ELR (cell line): ENCODE measurements around the gene ZBTB25.
A peak's percentile ranks its signal among the peaks of the same experiment; 100 is the strongest.

Source experiments
- DNase-seq: peaks from one replicate; pipeline ENCODE4 v3.0.0-alpha.2; 2015; ENCODE audit warnings: low read depth

Gene ZBTB25

DNA sequence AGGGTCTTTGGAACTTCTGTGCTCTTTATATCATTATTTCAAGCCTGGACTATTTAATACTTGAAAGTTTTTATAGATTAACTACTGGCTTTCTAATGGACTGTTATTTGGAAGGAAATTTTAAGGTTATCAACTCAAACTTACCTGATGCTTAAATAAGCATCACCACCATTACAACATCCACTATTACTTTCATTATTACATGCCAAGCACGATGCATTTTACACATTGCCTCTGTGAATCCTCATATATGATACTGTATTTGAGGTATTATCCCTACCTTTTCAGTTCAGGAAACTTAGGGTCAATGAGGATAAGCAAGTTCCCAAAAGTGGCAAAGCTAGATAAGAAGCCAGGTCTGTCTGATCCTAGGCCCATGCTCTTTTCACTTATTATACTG is 13.3 kb upstream of the ZBTB25 start:
- DNase-seq, result no peak

DNA sequence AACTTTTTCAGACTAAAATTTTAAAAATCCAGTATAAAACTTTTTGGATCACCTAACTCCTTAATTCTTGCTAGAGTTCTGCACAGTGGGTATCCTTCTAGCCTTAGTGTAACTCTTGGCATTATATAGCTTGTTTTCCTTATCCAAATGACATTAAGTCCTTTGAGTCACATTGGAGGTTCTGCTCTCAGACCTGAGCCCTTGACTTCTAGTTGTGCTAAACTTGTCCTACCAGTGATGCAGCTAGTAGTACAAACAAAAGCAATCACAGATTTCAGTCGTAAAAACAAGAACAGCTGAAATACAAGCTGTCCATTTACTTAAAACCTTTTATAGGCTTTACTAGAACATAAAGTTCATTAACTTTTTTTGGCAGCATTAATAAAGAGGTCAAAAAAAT is 11.4 kb upstream of the ZBTB25 start:
- no peak for DNase-seq

DNA sequence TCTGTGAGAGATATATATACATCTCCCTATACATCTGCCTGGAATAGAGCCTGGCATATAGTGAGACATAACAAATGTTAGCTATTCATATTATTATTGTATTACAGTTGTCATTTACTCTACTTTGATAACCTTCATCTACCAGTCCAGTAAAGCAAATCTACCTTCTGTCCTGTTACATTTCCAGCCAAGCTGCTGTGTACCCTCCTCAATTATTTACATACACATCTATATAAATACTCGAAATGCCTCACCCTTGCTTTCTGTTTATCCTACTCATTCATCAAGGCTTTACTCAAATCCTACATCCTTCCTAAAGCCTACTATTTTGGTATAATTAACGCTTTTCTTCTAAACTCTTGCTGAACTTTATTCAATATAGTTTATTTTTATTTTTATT is 9.6 kb upstream of the ZBTB25 start:
- DNase-seq, result no peak

DNA sequence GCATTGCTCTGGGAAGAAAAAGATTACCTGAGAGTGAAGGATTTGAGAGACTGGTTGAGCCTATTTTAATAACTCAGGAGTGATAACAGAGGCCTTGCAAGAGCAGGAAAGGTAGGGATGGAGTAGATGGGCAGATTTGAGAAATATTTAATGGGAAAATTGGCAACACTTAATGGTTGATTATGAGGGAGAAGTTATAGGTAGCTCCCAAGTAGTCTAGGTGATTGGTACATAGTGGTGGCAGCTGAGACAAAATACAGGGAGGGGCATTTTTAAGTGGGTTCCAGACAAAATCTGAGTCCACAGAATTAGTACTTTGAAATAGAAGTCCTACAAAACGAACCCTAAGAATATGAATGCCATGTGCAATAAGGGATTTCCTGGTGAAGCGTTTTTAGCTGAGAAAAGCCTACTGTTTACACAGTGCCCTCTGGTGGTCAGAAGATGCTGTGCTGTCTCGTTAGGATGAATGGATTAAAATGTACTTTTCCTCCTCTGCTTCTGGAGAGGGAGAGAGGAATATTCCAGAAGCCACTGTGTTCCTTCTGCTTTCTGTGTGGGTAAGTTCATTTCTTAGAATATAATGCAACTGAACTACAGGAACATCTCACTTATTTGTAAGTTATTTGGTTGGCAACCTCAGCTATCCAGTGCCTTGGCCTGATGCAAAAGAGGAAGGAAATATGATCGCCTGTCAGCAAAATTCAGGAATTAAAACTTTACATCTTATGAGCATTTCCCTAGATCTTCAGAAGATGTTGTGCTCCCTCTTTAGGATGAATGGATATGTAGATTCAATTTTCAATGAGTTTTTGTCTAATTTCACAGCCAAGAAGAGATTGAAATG is 7.4 kb upstream of the ZBTB25 start:
- DNase-seq, result peak; percentile 82

DNA sequence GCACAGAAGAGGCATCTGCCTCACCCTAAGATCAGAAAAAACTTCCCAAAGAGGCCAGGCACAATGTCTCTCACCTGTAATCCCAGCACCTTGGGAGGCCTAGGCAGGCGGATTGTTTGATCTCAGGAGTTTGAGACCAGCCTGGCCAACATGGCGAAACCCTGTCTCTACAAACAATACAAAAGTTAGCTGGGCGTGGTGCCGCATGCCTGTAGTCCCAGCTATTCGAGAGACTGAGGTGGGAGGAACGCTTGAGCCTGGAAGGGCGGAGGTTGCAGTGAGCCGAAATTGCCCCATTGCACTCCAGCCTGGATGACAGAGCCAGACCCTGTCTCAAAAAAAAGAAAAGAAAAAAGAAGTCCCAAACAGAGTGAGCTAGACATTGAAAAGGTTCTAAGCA is 5.4 kb upstream of the ZBTB25 start:
- DNase-seq, result no peak

DNA sequence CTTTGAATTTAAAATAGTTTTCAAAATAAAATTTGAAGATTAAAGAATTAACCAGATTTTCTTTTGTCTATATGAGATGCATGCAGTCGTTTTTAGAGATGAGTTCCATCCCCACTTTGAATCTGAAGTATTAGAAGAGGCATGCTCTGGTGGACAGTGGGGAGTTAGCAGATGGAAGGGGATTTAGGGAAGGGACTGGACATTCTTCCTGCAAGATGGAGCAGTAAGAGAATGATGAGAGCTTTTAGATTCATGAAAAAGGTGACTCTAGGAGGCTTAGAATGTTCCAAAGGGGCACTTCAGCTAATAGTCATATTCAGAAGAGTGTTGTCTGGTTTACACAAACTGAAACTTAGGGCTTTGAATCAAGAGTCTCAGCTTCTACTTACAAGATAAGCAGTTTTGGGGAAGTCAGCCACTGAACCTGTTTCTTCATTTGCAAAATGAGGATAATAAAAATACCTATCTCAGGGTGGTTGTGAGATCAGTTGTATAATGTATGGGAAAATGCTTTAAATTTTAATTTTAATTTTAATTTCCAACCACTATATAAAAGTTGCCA is 4.7 kb upstream of the ZBTB25 start:
- no peak for DNase-seq

DNA sequence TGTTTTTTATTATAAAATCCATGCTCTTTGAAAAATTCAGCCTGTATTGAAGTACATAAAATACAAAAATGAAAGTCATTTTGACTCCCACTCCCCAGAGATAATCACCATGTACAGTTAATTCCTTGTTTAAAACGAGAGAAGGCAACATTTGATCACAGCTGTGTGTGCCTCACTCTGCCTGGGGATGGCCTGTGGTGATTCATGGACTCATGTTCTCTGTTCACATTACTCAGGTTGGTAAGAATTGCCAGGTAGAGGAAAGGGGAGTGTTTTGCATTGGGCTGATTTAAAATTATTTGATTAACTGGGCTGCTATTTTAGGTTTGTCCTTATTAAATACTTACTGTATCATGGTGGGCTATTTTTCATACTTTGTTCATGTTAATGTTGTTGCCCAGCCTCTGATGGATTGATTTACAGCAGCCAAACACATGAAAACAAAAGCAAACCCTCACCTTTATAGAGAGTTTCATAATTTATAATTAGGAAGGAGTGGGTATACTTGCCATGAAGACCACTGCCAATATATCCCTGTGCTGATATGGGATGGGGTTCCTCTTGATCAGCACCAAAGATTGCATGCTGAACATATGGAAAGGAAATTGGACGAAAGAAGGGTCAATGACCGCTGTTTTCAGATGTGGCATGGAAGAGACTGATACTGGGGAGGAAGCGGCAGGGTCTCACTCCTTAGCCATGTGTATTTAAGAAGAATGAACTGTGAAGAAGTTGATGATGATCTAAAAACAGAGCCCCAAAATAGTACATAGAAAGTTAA is 3.9 kb upstream of the ZBTB25 start:
- DNase-seq, result peak; percentile 55

DNA sequence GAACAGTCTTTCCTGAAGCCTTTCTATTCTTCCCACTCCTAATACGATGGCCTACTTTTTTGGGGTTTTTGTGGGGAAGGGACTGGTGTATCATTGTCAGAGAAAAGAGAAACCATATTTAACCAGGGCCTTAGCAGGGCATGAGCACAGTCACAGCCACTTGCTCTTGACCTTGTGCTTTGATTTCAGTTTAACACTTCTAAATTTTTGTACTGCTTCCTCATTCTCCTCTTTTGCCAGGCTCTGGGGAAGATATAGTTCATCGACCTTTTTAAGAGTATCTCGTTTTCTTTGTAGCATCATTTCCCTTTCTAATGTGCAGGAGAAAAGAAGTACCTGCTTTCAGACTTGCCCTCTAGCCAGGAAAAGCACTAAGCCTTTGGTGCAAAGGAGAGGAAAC is 3.1 kb upstream of the ZBTB25 start:
- peak; percentile 6 for DNase-seq

DNA sequence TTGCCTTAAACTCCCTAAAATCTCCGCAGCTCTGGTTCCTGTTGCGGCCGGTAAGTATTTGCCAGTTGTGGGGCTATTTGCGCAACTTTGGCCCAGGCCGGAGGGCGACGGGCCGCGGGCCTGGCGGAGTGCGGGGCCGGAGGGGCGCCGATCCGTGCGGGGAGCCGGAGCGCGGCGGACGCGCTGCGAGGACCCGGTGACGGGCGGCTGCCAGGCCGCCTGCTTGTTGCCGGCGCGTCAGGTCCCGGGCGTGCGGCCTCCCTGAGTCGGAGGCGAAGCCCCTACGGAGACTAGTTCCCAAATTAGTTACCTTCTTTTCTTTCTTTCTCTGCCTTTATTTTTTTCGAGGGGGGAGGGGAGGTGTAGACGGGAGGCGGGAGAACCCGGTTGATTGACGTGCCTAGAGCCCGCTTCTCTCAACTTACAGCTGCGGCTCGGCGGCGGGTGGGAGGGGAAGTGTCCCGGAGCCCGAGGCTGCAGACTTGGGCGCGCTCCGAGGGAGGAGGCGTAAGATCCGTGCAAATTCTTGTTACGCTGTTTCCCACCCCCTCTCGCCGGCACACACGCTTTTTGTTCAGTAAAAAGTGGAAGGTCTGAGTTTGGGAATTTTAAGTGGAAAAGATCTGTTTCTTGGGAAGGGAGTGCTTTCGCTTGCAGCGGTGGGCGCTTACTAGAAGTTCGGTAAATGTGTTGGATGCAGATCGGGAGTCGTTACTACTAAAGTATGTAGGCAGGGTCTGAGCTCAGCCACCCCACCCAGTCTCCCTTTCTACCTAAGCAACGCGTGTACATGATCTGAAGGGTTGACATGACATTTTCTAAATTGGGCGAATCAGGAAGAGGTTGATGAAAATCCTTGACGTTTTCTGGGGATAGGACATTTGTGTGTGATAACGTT is 1.5 kb upstream of the ZBTB25 start:
- DNase-seq, result peak; percentile 92

DNA sequence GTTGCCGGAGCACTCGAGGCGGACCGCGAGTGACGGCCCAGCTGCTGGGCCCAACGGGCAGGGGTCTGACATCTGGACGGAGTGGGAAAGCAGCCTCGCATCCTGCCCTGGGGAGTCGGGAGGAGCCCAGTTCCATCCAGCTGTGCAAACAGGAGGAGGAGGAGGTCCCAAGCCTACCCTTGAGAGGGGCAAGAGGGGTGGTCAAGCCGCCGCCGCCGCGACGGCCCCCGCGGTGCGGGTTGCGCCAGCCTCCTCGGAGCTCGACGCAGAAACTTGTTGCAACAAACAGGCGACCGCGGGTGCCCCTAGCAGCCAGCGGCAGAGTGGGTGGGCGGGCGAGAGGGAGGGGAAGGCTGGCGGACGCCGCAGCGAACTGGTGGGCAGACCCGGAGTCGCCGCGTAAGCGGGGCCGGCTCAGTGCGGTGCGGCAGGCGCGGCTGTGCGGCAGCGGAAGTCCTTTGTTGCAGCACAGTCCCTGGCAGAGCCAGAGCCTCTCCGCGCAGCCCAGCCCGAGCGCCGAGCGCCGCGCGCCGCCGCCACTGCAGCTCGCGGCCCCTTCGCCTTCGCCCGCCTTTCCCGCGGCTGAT is 765 bp upstream of the ZBTB25 start, which contains the start of gene ZBTB1:
Gene ZBTB1 (plus strand): TSS at position 461 of the 587 bp plus-strand sequence. CDS start 16,735 bp downstream, outside the sequence.
- DNase-seq, result peak; percentile 83

DNA sequence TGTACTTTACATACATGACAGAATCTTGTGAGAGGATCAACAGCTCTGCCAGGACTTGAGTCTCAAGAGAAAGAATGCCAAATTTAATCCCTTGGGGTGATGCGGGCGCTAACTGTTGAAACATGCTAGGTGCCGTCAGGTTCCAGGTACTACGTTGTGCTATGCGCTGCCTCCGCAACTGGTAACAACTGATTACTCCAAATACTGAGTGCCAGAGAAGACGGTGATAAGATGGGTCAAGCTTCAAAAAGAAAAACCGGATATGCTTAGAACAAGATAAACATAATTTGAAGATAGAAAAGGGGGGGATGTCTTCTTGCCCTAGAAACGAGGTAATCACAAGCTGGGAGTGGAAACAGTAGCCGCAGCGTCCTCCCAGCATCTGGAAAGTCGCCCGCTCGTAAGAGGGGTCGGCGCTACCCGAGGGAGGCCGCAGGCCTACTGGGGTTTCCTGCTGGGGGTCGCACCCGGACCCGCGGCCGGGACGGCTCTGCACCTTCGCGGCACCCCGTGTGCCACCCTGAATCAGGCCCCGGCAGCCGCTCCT is 678 bp downstream of the ZBTB25 start:
- peak; percentile 38 for DNase-seq

DNA sequence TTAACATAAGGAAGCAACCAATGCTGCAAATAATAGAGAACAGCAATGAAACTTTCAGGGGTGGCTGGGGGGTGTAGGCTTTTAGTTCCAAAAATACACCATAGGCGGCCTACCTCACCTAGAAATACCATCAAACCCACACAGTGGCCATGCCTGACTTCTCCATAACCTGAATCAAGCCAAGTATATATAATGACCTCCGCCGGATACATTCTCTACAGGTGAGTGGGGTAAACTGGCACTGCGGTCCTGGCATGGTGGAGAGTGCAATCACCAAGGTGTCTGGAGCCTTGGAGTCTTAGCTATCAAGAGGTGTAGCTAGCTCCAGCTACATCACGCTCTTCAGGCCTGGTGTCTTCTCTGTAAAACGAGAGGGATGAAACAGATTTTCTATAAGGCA is 1.2 kb downstream of the ZBTB25 start:
- DNase-seq, result no peak

DNA sequence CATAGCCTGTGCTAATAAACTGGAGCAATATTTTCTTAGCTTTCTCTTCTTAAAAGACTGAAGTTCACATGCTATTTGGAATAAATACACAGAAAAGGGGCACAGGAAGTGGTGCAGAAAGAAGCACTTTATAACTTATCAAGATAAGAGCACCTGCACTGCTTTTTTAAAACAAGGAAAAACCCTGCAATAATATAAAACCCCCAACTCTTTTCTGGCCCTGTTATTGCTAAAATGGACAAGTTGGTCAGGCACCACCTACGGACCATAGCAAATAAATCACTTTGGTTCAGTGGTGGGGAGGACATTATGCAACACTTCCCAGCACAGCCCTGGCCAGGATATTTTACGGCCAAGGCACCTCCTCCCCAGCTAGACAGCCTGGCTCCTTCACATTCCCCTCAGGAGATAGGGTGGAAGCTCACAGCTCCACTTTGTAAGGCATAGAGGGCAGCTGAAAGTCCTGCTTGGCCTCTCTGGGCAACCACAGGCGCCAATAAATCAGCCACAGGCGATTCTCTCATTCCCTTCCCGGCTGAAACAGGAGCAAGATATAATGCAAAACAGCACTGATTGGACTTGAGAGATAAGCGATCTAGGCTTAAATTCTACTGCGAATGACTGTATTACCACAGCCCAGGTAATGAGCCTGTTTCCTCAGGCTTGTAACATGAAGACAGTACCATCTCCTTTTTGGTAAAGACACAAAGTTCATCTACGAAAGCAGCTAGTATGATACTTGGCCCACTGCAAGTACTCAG is 2.0 kb downstream of the ZBTB25 start:
- peak; percentile 75 for DNase-seq

DNA sequence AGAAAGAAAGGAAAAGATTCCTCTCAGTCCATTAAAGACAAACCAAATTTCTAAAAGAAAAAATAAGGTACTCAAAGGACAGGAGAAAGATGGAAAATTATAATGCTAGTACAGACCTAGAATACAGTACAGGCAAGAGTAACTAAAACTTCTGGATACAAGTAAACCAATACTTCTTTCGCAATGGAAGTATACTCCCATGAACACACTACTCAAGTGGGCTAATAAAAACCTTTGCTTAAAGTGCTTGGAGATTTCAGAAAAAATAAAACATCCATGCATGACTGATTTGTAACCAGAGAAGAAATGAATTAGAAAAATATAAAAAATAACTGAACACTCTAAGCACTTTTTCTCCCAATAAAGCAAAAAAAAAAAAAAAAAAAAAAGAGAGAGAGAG is 3.5 kb downstream of the ZBTB25 start:
- DNase-seq, result no peak

DNA sequence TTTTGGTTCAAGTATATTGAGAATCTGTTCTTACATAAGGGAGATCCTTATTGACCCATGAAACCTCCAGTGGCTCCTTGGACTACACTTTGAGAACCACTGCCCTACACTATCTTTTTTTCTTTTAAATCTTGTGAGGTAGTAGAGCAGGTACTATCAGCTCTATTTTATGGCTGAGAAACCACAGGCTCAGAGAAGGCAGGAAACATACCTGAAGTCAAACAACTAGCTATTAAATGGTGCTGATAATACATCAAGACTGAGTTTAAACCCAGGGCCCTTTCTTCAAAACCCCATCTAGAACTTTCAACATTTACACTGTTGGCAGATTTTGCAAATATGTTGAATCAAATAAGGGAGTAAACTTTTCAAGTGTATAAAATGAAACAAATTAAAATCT is 6.9 kb downstream of the ZBTB25 start:
- DNase-seq, result no peak

DNA sequence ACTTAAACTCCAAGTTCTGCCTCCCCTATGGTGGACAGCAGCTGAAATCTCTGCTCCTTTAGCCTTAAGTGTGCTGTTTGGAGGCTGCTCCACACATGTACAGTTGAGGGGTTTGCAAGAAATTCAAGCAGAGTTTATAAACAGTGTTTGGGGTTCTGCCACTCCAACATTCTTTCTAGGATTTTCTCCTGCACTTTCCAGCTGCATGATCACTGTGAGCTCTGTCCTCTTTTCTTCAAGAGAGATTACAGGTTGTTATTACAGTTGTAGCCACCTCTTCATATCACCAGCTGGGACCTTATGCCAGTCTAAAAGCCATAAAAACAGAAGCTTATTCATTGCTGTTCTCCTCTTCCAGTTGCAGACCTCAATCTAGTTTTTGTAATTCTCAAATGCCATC is 8.4 kb downstream of the ZBTB25 start:
- DNase-seq, result no peak

DNA sequence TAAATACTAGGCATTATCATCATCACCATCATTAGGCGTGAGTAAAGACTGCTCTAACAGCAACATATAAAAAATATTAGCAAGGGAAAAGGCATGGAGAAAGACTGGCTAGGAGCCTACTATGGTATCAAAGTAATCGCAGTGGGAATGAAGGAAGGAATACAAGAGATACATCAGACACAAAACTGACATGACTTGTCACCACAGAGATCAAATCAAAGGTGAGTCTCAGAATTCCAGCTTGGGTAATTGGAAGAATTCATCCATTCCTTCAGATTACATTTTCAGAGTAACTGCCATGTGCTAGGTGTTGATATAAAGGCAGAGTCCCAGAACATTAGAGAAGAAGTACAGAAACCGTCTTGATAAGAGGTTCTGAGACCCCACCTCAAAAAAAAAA is 10.2 kb downstream of the ZBTB25 start:
- no peak for DNase-seq

DNA sequence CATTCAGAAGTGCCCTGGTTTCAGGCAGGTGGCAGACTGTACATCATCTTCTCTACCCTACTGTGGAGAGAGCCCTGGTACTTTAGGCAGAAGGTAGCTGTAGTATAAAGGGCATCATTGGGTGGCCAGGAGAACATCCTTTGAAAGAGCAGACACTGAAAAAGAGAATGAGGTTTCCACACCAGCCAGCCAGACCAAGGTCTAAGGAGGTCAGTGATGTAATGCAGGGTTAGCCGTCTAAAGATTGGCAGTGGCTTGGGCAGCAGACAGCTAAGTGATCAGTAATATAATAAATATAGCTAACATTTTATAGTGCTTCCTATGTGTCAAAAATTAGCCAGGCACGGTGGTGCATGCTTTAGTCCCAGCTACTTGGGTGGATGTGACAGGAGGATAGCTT is 12.0 kb downstream of the ZBTB25 start:
- no peak for DNase-seq

DNA sequence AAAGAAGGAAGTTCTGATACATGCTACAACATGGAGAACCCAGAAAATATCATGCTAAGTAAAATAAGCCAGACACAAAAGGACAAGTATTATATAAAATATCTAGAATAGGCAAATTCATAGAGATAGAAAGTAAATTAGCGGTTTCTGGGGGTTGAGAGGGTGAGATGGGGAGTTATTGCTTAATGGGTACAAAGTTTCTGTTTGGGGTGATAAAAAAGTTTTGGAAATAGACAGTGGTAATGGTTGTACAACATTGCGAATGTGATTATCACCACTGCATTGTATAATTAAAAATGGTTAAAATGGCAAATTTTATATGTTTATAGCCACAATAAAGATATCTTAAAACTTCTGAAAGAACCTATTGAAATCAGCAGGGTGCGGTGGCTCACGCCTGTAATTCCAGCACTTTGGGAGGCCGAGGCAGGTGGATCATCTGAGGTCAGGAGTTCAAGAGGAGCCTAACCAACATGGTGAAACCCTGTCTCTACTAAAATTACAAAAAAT is 15.0 kb downstream of the ZBTB25 start:
- no peak for DNase-seq

DNA sequence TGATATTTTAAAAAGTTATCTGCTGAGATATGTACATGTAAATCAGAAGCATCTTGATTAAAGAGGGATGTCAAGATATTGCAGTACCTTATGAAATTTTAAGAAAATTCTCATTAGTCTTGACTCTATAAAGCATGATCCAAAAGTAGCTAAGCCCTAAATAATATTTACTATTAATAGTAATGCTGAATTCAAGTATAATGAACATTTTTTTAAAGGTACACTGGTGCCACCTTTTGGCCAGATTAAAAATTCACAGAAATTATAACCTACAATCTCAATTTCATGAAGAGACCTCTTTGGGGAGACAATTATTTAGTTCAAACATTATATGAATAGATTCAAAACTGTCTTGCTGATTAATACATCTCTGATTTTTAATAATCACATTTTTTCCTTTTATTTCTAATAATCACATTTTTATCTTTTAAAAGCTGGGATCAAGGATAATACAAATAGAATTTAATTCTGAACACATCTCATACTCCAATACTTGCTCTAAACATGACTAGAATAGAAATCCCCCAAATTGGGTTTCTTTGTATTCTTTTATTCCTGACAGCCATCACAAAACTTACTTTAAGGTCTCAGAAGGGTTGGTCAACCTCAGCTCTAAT is 24.9 kb downstream of the ZBTB25 start:
- DNase-seq, result peak; percentile 45
